ENCODE results near the gene CDH4. TPM values are rescaled to one million over a fixed set of nuclear protein-coding genes. Genes with fewer than 3 reads are reported as not detected.

Gene CDH4
- total and polyA plus RNA-seq, 11 donors: 0.04 to 0.54 (median 0.08) TPM; not detected in 1

GRCh38 chr20:61541537-61541936 lies 289.5 kb downstream of the CDH4 start:
- WGBS, 4 donors: 77 to 93% (median 88%) methylated on average over 7 of the region's 7 CpGs
- Histone ChIP-seq H3K4me3 (no peak overlapping the region), H3K36me3 (no peaks in the 10 kb centered on the region), H3K27me3 (peaks cover 0 to 3% (median 0%) of the 10 kb centered on the region in 9 donors), H3K27ac (no peak overlapping the region), H3K4me1 (no peaks in the 10 kb centered on the region), H3K9me3 (no peaks in the 10 kb centered on the region)
- ATAC-seq (no peak), DNase-seq (no peak)
- TF ChIP-seq POLR2A (IDR thresholded peaks at IDR 0.05): no peak
- TF ChIP-seq, protein P1, sequence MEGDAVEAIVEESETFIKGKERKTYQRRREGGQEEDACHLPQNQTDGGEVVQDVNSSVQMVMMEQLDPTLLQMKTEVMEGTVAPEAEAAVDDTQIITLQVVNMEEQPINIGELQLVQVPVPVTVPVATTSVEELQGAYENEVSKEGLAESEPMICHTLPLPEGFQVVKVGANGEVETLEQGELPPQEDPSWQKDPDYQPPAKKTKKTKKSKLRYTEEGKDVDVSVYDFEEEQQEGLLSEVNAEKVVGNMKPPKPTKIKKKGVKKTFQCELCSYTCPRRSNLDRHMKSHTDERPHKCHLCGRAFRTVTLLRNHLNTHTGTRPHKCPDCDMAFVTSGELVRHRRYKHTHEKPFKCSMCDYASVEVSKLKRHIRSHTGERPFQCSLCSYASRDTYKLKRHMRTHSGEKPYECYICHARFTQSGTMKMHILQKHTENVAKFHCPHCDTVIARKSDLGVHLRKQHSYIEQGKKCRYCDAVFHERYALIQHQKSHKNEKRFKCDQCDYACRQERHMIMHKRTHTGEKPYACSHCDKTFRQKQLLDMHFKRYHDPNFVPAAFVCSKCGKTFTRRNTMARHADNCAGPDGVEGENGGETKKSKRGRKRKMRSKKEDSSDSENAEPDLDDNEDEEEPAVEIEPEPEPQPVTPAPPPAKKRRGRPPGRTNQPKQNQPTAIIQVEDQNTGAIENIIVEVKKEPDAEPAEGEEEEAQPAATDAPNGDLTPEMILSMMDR (IDR thresholded peaks at IDR 0.05): no peak
- intact Hi-C loops (cut with DNase I): no loop called here

DNA sequence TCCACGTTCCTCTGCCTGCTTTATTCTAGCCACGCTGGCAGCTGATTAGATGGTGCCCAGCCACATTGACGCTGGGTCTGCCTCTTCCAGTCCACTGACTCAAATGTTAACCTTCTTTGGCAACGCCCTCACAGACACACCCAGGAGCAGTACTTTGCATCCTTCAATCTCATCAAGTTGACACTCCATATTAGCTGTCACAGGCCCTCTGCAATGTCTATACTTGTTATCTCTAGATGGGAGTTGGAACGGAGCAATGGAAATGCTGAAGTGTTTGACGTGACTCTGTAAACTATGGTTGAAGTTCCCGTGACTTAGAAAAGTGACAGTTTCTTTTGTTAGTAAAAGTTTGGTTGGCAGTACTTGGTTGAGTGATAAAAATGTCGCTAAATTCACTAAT lies 291.0 kb downstream of the CDH4 start:
- no peak overlapping the region for H3K27ac ChIP-seq
- H3K36me3 ChIP-seq: no peaks in the 10 kb centered on the region
- no peaks in the 10 kb centered on the region for H3K9me3 ChIP-seq
- TF ChIP-seq POLR2A (IDR thresholded peaks at IDR 0.05): no peak
- TF ChIP-seq, protein P1 (IDR thresholded peaks at IDR 0.05): no peak
- H3K27me3 ChIP-seq: peaks cover 0 to 5% (median 0%) of the 10 kb centered on the region in 9 donors
- 38 to 48% (median 40%) methylated on average over 7 to 8 of the region's 8 CpGs for WGBS, 4 donors
- H3K4me1 ChIP-seq: no peaks in the 10 kb centered on the region
- DNase-seq (no peak), ATAC-seq (peak in 2 of 4 donors; percentile 78 to 83)
- H3K4me3 ChIP-seq: no peak overlapping the region
- intact Hi-C loops (cut with DNase I): no loop called here

GRCh38 chr20:61543931-61544745 lies 292.1 kb downstream of the CDH4 start:
- ATAC-seq (no peak), DNase-seq (no peak)
- no peak for TF ChIP-seq POLR2A (IDR thresholded peaks at IDR 0.05)
- TF ChIP-seq, protein P1 (IDR thresholded peaks at IDR 0.05): no peak
- no peak overlapping the region for H3K27ac ChIP-seq
- 87 to 90% (median 88%) methylated on average over 34 of the region's 34 CpGs for WGBS, 4 donors
- H3K27me3 ChIP-seq: peaks cover 0 to 7% (median 0%) of the 10 kb centered on the region in 9 donors
- no peaks in the 10 kb centered on the region for H3K4me1 ChIP-seq
- H3K9me3 ChIP-seq: no peaks in the 10 kb centered on the region
- no peak overlapping the region for H3K4me3 ChIP-seq
- no peaks in the 10 kb centered on the region for H3K36me3 ChIP-seq
- intact Hi-C loops (cut with DNase I): no loop called here

- TF ChIP-seq, protein P1 (IDR thresholded peaks at IDR 0.05): no peak
- TF ChIP-seq POLR2A (IDR thresholded peaks at IDR 0.05): no peak
- Histone ChIP-seq H3K27me3 (peaks cover 0 to 10% (median 0%) of the 10 kb centered on the region in 9 donors), H3K4me3 (no peak overlapping the region), H3K4me1 (no peaks in the 10 kb centered on the region), H3K36me3 (no peaks in the 10 kb centered on the region), H3K9me3 (no peaks in the 10 kb centered on the region), H3K27ac (no peak overlapping the region)
- no peak for DNase-seq
- intact Hi-C loops (cut with DNase I): no loop called here
- ATAC-seq: no peak
- 88 to 92% (median 89%) methylated on average over 34 to 35 of the region's 35 CpGs for WGBS, 4 donors
Observed at GRCh38 chr20:61544910-61545889, 293.1 kb downstream of the CDH4 start.
